EL (cell line): Measurements from ENCODE around the gene ADAMTS17.

Experiments used
- DNase-seq: peaks from one replicate; pipeline ENCODE4 v3.0.0-alpha.2; 2016

ADAMTS17 gene

GRCh38 chr15:100167884-100168375 is 173.8 kb downstream of the ADAMTS17 start:
- DNase-seq: no peak

GRCh38 chr15:100166313-100166712 is 175.5 kb downstream of the ADAMTS17 start:
- DNase-seq: no peak

- DNase-seq: no peak
Observed at GRCh38 chr15:100163961-100164360, 177.8 kb downstream of the ADAMTS17 start.

GRCh38 chr15:100160953-100161352 is 180.8 kb downstream of the ADAMTS17 start:
- DNase-seq: no peak

GRCh38 chr15:100159436-100159835 is 182.3 kb downstream of the ADAMTS17 start:
- DNase-seq: no peak

GRCh38 chr15:100158356-100158755 is 183.4 kb downstream of the ADAMTS17 start:
- DNase-seq: no peak

GRCh38 chr15:100156201-100156600 is 185.6 kb downstream of the ADAMTS17 start:
- DNase-seq: no peak

GRCh38 chr15:100154338-100154737 is 187.4 kb downstream of the ADAMTS17 start:
- no peak for DNase-seq

GRCh38 chr15:100152463-100152862 is 189.3 kb downstream of the ADAMTS17 start:
- no peak for DNase-seq

- no peak for DNase-seq
Observed at GRCh38 chr15:100150906-100151305, 190.9 kb downstream of the ADAMTS17 start.

- no peak for DNase-seq
Observed at GRCh38 chr15:100147828-100148227, 193.9 kb downstream of the ADAMTS17 start.

GRCh38 chr15:100143378-100143777 is 198.4 kb downstream of the ADAMTS17 start:
- no peak for DNase-seq

- no peak for DNase-seq
Observed at GRCh38 chr15:100141311-100142001, 200.3 kb downstream of the ADAMTS17 start.

- DNase-seq: no peak
Observed at GRCh38 chr15:100140527-100141308, 201.1 kb downstream of the ADAMTS17 start.

- no peak for DNase-seq
Observed at GRCh38 chr15:100134586-100134985, 207.2 kb downstream of the ADAMTS17 start.

- no peak for DNase-seq
Observed at GRCh38 chr15:100134089-100134583, 207.6 kb downstream of the ADAMTS17 start.

GRCh38 chr15:100133001-100133400 is 208.8 kb downstream of the ADAMTS17 start:
- DNase-seq: no peak

- DNase-seq: no peak
Observed at GRCh38 chr15:100132309-100132708, 209.5 kb downstream of the ADAMTS17 start.

- no peak for DNase-seq
Observed at GRCh38 chr15:100131321-100132224, 210.2 kb downstream of the ADAMTS17 start.

GRCh38 chr15:100129677-100130076 is 212.1 kb downstream of the ADAMTS17 start:
- no peak for DNase-seq

- DNase-seq: no peak
Observed at GRCh38 chr15:100125401-100126191, 216.2 kb downstream of the ADAMTS17 start.

- DNase-seq: no peak
Observed at GRCh38 chr15:100124936-100125335, 216.8 kb downstream of the ADAMTS17 start.
